CD4-positive, alpha-beta T cell treated with Interleukin-15 for 4 hours (primary cell): Measurements from ENCODE around the gene CPA5.

Experiments used
- DNase-seq: peaks from one replicate; pipeline ENCODE4 v3.0.0-alpha.2; 2020; ENCODE audit warnings: low spot score

CPA5 gene

GRCh38 chr7:130332259-130333053 is 12.2 kb upstream of the CPA5 start:
- DNase-seq, result no peak

DNA sequence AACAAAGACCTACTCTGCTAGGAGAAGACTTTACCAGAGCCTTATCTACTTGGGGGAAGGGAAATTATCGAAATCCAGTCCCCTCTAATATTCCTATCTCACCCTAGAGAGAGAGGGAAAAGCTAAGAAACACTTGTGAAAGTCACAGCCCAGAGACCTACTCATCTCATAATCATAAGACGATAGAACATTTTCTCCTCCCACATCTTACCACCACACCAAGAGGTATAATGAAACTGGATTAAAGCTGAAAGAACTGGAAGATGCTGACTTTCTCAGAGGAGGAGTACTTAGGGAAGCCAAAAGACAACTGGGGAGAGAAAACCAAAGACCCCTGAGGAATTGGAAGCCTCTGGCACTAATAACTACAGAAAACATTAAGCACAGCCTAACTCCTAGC is 10.8 kb upstream of the CPA5 start:
- DNase-seq, result no peak

DNA sequence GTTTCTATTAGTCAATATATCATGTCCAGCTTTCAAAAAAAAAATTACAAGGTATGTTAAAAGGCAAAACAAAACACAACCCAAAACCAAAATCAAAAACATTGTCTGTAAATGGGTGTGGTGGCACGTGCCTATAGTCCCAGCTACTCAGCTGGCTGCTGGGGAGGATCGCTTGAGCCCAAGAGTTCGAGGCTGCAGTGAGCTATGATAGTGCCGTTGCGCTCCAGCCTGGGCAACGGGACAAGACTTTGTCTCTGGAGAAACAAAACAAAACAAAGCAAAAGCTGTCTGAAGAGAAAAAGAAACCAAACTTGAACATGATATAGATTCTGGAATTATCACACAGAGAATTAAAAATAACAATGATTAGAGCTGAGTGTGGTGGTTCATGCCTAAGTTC is 10.3 kb upstream of the CPA5 start:
- no peak for DNase-seq

DNA sequence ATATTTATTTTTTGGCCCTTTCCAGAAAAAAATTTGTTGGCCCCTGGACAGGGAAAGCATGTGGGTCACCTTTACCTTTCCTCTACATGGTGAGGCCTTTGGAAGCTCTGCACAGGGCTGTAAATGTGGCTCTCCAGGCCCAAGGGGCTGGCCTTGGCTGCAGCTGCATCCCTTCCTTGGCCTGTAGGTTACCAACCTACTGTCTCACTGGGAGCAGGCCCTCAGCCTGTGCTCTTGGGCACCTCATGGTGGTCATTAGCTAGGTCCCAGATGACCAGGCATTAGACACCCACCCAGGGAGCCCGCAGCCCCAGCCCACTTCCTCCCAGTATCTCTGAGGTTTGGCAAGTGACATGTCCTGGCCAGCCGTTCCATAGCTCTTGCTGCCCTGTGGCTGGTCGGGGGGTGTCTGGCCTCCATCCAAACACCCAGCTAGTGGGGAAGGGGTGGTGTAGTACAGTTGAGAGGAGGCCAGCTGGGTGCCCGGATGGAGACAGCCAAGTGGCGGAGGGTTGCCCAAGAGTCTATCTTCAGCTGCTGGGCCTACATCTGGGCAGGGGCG is 7.1 kb upstream of the CPA5 start:
- no peak for DNase-seq

GRCh38 chr7:130338233-130338632 is 6.4 kb upstream of the CPA5 start:
- DNase-seq, result no peak

- DNase-seq, result no peak
Measured at GRCh38 chr7:130341882-130342281, 2.7 kb upstream of the CPA5 start.

DNA sequence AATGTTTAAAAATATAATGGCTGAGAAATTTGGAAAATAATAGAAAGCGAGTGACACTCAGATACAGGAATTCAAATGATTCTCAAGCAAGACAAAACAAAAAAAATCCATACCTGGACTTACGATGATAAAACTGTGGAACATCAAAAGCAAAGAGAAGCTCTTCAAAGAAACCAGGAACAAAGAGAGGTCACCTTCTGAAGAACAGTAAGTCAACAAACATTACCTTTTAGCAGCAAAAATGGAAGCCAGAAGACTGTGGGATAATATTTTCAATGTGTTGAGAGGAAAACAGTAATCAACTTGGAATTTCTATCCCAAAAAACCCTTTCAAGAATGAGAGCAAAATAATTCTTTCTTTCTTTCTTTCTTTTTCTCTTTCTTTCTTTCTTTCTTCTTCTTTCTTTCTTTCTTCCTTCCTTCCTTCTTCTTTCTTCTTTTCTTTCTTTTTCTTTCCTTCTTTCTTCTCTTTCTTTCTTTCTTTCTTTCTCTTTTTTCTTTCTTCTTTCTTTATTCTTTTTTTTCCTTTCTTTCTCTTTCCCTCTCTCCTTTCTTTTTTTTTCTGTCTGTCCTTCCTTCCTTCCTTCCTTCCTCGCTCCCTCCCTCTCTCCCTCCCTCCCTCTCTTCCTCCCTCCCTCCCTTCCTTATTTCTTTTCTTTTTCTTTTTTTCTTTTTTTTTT is 1.8 kb upstream of the CPA5 start:
- no peak for DNase-seq

DNA sequence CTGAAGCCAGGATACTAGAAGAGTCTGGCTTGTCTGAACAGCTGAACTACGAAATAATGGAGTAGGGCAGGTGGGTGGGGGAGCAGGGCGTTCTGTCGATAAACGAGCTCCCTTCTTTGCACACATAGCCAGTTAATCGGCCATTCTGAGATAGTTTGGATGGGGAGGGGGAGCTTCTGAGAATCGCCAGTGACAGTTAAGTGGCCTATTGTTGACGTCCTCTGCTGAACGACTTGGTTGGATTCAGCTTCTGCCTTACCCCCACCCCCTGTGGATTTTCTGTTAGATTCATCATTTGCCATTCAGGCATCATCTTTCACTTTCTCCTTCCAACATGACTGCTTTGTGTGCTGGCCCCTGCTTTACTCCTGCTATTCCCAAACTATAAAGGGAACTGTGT is 520 bp downstream of the CPA5 start:
- no peak for DNase-seq

DNA sequence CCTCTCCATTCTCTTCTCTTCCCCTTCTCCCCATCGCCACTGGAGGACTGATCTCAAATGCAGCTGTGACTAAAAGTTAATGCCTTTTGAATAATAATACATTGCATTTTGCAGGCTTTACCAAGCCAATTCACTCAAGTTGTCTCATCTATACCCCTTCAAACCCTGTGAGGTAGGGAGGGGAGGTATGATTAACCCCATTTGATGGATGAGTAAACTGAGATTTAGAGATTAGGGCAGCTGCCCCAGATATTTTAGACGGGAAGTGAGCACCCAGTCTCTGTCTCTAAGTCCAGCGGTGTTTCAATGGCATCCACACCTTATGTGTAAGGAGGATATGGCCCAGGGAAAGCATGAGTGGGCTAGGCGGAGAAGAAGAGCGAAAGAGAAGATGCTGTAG is 1.1 kb downstream of the CPA5 start:
- no peak for DNase-seq

- no peak for DNase-seq
Measured at GRCh38 chr7:130346177-130346905, 1.7 kb downstream of the CPA5 start.

- DNase-seq, result no peak
Measured at GRCh38 chr7:130346941-130347340, 2.3 kb downstream of the CPA5 start.

- no peak for DNase-seq
Measured at GRCh38 chr7:130349911-130350782, 5.5 kb downstream of the CPA5 start.

GRCh38 chr7:130350945-130351790 is 6.6 kb downstream of the CPA5 start:
- DNase-seq, result no peak

GRCh38 chr7:130351791-130352090 is 7.1 kb downstream of the CPA5 start:
- no peak for DNase-seq

GRCh38 chr7:130352194-130353074 is 7.8 kb downstream of the CPA5 start:
- DNase-seq, result no peak

DNA sequence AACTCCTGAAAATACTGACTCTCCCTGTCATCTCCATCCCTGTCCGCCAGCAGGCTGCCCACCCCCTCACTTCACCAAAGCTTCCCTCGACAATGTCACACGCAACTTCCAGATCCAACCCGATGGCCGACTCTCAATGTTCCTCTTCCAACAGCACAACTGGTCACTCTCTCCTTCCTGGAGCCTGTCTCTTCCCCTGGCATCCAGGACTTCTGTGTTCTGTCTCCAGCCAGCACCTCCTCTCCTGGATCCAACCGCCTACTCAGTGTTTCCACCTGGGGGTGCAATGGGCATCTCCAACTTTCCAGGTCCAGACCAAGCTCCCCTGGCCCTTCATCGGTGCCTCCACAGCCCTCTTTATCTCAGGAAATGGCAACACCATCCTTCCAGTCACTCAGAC is 8.6 kb downstream of the CPA5 start:
- no peak for DNase-seq

- no peak for DNase-seq
Measured at GRCh38 chr7:130356121-130356875, 11.7 kb downstream of the CPA5 start.

GRCh38 chr7:130356876-130357611 is 12.4 kb downstream of the CPA5 start:
- no peak for DNase-seq

DNA sequence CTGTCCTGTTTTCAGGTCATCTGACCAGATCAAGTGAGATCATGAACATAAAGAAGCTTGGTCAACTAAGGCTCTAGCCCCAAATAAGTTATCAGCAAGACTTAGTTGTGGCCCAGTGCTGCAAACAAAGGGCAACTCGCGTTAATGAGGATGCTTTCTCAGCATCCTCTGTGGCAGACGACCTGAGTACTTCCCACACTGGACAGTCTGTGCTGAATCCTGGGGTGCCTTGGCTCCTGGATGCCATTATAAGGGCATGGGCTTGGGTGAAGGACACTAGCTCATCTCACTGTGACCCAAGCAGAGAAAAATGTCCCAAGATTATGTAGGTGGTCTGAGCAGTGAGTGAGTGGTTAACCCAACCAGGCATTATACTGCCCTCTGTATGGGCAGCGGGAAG is 13.9 kb downstream of the CPA5 start:
- no peak for DNase-seq
